Smooth muscle cell (in vitro differentiated cells): ENCODE measurements around the gene OR8G5. TPM values are rescaled to one million over a fixed set of nuclear protein-coding genes. Genes with fewer than 3 reads are reported as not detected.

Experiments used
- DNase-seq: peaks from one replicate; lab custom pipeline; 2025; ENCODE audit not compliant: unreplicated experiment; lab: John Stamatoyannopoulos, UW
- H2AFZ ChIP-seq: fragments of 200-600 bp; sonication (generic); 2 replicates; pipeline ENCODE4 v1.6.0; 2016; ENCODE audit warnings: antibody characterized with exemption, low read depth, mild to moderate bottlenecking
- H3F3A ChIP-seq: fragments of 200-600 bp; sonication (generic); 2 replicates; pipeline ENCODE4 v1.6.0; 2017; ENCODE audit warnings: antibody characterized with exemption, low read depth
- H3K27ac ChIP-seq: fragments of 200-600 bp; sonication (generic); 2 replicates; pipeline ENCODE4 v1.5.1; 2016; ENCODE audit warnings: low read depth, mild to moderate bottlenecking
- H3K27me3 ChIP-seq: fragments of 200-600 bp; sonication (generic); 2 replicates; pipeline ENCODE4 v1.6.1; 2016; ENCODE audit warnings: low read depth, mild to moderate bottlenecking
- H3K36me3 ChIP-seq: fragments of 200-600 bp; sonication (generic); 2 replicates; pipeline ENCODE4 v1.5.1; 2016; ENCODE audit warnings: low read depth
- H3K4me1 ChIP-seq: fragments of 200-600 bp; sonication (generic); 2 replicates; pipeline ENCODE4 v1.5.1; 2016; ENCODE audit warnings: low read depth
- H3K4me2 ChIP-seq: fragments of 200-600 bp; sonication (generic); 2 replicates; pipeline ENCODE4 v1.6.0; 2016; ENCODE audit warnings: mild to moderate bottlenecking
- H3K4me3 ChIP-seq: fragments of 200-600 bp; sonication (generic); 2 replicates; pipeline ENCODE4 v1.5.1; 2016; ENCODE audit warnings: mild to moderate bottlenecking
- H3K79me2 ChIP-seq: fragments of 200-600 bp; sonication (generic); 2 replicates; pipeline ENCODE4 v1.6.0; 2016; ENCODE audit warnings: low read depth, mild to moderate bottlenecking
- H3K9ac ChIP-seq: fragments of 200-600 bp; sonication (generic); 2 replicates; pipeline ENCODE4 v1.6.0; 2016; ENCODE audit warnings: low read depth
- H3K9me3 ChIP-seq: fragments of 200-600 bp; sonication (generic); replicated peaks from 2 replicates; pipeline ENCODE4 v1.5.1; 2016; ENCODE audit warnings: low read depth
- H4K20me1 ChIP-seq: fragments of 200-600 bp; sonication (generic); 2 replicates; pipeline ENCODE4 v1.6.0; 2016; ENCODE audit warnings: low read depth
- WGBS: methylation state at CpG from one replicate; pipeline ENCODE4 v1.1.7; 2016; ENCODE audit warnings: low lambda C conversion rate; 5-methylcytosine and 5-hydroxymethylcytosine counted together
- polyA plus RNA-seq: library from polyadenylated mRNA; unstranded; fragments of >200 nt; fragmentation: Nextera tagmentation; extraction: Ambion mirVana; gene quantifications from 2 replicates; pipeline ENCODE4 v1.2.1, GENCODE V29; 2016
- total RNA-seq: library from RNA; depleted of rRNA; stranded (reverse); fragments of >200 nt; gene quantifications from 2 replicates; pipeline ENCODE4 v1.2.3, GENCODE V29; 2014
- TF ChIP-seq, protein P1 (sequence below): fragments of 200-600 bp; sonication (generic); IDR thresholded peaks from 2 replicates; pipeline ENCODE4 v1.5.1; 2017; ENCODE audit warnings: borderline replicate concordance, mild to moderate bottlenecking, antibody characterized with exemption; ENCODE audit not compliant: insufficient read depth, poor library complexity, severe bottlenecking

OR8G5 gene
- total and polyA plus RNA-seq, 2 experiments from 2014 or later: not detected

DNA sequence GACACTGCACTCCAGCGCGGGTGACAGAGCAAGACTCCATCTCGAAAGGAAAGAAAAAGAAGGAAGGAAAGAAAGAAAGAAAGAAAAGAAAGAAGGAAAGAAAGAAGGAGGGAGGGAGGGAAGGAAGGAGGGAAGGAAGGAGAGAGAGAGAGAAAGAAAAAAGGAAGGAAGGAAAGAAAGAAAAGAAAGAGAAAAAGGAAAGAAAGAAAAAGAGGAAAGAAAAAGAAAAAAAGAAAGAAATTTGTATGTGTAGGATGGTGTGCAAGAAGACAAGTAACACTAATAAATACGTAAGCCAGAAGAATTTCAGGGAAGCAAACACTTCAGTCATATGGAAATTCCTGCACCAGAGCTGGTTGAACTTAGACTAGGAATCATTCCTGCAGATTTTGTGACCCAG lies 57.0 kb downstream of the OR8G5 start:
- WGBS: over 99% methylated on average over 4 of the region's 4 CpGs
- no peak overlapping the region for H2AFZ ChIP-seq
- no peak overlapping the region for H3K4me3 ChIP-seq
- H3K79me2 ChIP-seq: no peaks in the 10 kb centered on the region
- no peaks in the 10 kb centered on the region for H3K9me3 ChIP-seq
- H3K27me3 ChIP-seq: no peaks in the 10 kb centered on the region
- H3F3A ChIP-seq: no peaks in the 10 kb centered on the region
- H4K20me1 ChIP-seq: no peaks in the 10 kb centered on the region
- H3K4me1 ChIP-seq: no peaks in the 10 kb centered on the region
- DNase-seq: no peak
- TF ChIP-seq, protein P1, sequence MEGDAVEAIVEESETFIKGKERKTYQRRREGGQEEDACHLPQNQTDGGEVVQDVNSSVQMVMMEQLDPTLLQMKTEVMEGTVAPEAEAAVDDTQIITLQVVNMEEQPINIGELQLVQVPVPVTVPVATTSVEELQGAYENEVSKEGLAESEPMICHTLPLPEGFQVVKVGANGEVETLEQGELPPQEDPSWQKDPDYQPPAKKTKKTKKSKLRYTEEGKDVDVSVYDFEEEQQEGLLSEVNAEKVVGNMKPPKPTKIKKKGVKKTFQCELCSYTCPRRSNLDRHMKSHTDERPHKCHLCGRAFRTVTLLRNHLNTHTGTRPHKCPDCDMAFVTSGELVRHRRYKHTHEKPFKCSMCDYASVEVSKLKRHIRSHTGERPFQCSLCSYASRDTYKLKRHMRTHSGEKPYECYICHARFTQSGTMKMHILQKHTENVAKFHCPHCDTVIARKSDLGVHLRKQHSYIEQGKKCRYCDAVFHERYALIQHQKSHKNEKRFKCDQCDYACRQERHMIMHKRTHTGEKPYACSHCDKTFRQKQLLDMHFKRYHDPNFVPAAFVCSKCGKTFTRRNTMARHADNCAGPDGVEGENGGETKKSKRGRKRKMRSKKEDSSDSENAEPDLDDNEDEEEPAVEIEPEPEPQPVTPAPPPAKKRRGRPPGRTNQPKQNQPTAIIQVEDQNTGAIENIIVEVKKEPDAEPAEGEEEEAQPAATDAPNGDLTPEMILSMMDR: no peak
- H3K27ac ChIP-seq: no peak overlapping the region
- no peak overlapping the region for H3K4me2 ChIP-seq
- no peak overlapping the region for H3K9ac ChIP-seq
- H3K36me3 ChIP-seq: no peaks in the 10 kb centered on the region

DNA sequence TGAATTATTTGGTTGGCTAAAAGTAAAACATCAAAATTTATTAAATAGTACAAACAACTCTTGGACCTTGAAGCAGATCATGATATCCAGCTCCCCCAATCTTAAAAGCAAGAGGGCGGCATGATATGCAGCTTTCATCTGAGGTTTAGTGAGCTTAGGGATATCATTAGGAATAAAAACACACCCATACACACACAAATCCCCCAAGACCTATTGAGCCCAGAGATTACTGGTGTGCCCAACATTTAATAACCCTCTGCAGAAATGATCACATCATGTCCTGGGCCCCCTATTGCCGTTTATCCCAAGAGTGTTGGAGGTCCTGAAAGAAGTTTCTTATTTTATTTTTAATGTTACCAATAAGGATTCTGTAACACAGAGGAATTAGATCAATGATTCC lies 57.7 kb downstream of the OR8G5 start, which contains the start of gene OR8D1:
TSS of gene OR8D1 (minus strand) at position 101 of the 400 bp plus-strand sequence. CDS start 3,183 bp downstream, outside the sequence.
- 87% methylated on average over 2 of the region's 2 CpGs for WGBS
- no peak for DNase-seq
- Histone ChIP-seq H3K27ac (no peak within 1 kb of the TSS), H4K20me1 (no peaks in the 10 kb centered on the region), H3K4me3 (no peak within 1 kb of the TSS), H2AFZ (no peak within 1 kb of the TSS), H3K36me3 (no peaks in the 10 kb centered on the region), H3K9me3 (no peaks in the 10 kb centered on the region), H3K9ac (no peak within 1 kb of the TSS), H3K79me2 (no peaks in the 10 kb centered on the region), H3K27me3 (no peaks in the 10 kb centered on the region), H3K4me2 (no peak within 1 kb of the TSS), H3K4me1 (no peaks in the 10 kb centered on the region), H3F3A (no peaks in the 10 kb centered on the region)
- TF ChIP-seq, protein P1: no peak

DNA sequence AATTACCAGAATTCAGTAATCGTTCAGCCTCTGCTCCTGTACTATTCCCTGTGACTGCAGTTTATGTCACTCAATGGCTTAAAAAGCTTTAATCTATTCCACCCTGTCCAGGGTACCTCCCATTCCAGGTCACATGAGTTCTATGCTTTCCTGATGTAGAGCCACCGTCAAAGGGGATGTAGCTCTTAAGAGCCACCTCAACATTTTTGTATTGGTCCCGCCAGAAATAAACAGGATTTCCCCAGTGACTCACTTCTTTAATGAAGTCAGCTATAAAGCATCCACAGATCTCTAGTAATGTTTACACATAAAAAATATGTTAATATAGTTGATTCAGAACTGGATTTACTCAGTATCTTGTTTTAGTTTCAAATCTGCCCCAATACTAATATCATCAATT lies 58.9 kb downstream of the OR8G5 start:
- WGBS: 70% methylated on average over 3 of the region's 3 CpGs
- Histone ChIP-seq H3K4me2 (no peak overlapping the region), H3K79me2 (no peaks in the 10 kb centered on the region), H3K27ac (no peak overlapping the region), H3K9me3 (no peaks in the 10 kb centered on the region), H2AFZ (no peak overlapping the region), H3K9ac (no peak overlapping the region), H3K36me3 (no peaks in the 10 kb centered on the region), H3K4me1 (no peaks in the 10 kb centered on the region), H4K20me1 (no peaks in the 10 kb centered on the region), H3K27me3 (no peaks in the 10 kb centered on the region), H3F3A (no peaks in the 10 kb centered on the region), H3K4me3 (no peak overlapping the region)
- TF ChIP-seq, protein P1: no peak
- no peak for DNase-seq

Other genes starting within 250 kb of the OR8G5 start
- gene OR10G4, start 243.4 kb upstream of the OR8G5 start, total RNA-seq: not detected in 2 replicates
- gene OR10G4, start 243.4 kb upstream of the OR8G5 start, polyA plus RNA-seq: not detected in 2 replicates
- gene OR10G9, start 233.4 kb upstream of the OR8G5 start, total RNA-seq: not detected in 2 replicates
- gene OR10G9, start 233.4 kb upstream of the OR8G5 start, polyA plus RNA-seq: not detected in 2 replicates
- not detected in 2 replicates for gene OR10G8, start 229.6 kb upstream of the OR8G5 start, total RNA-seq
- gene OR10G8, start 229.6 kb upstream of the OR8G5 start, polyA plus RNA-seq: not detected in 2 replicates
- gene OR10G7, start 215.1 kb upstream of the OR8G5 start, total RNA-seq: not detected in 2 replicates
- gene OR10G7, start 215.1 kb upstream of the OR8G5 start, polyA plus RNA-seq: not detected in 2 replicates
- 10.1 and 11.5 TPM in 2 replicates for gene VWA5A, start 140.9 kb upstream of the OR8G5 start, total RNA-seq
- gene VWA5A, start 140.9 kb upstream of the OR8G5 start, polyA plus RNA-seq: 12.3 and 16.0 TPM in 2 replicates
- not detected in 2 replicates for gene OR10D3, start 73.0 kb upstream of the OR8G5 start, total RNA-seq
- not detected in 2 replicates for gene OR10D3, start 73.0 kb upstream of the OR8G5 start, polyA plus RNA-seq
- not detected in 2 replicates for gene OR8G1, start 15.3 kb upstream of the OR8G5 start, total RNA-seq
- not detected in 2 replicates for gene OR8G1, start 15.3 kb upstream of the OR8G5 start, polyA plus RNA-seq
- not detected in 2 replicates for gene OR8D1, start 57.6 kb downstream of the OR8G5 start, total RNA-seq
- not detected in 2 replicates for gene OR8D1, start 57.6 kb downstream of the OR8G5 start, polyA plus RNA-seq
- gene OR8D2, start 63.8 kb downstream of the OR8G5 start, total RNA-seq: not detected in 2 replicates
- not detected in 2 replicates for gene OR8D2, start 63.8 kb downstream of the OR8G5 start, polyA plus RNA-seq
- gene OR8B2, start 128.1 kb downstream of the OR8G5 start, total RNA-seq: not detected in 2 replicates
- not detected in 2 replicates for gene OR8B2, start 128.1 kb downstream of the OR8G5 start, polyA plus RNA-seq
- gene OR8B3, start 142.6 kb downstream of the OR8G5 start, total RNA-seq: not detected in 2 replicates
- gene OR8B3, start 142.6 kb downstream of the OR8G5 start, polyA plus RNA-seq: not detected in 2 replicates
- gene OR8B4, start 168.5 kb downstream of the OR8G5 start, total RNA-seq: not detected in 2 replicates
- gene OR8B4, start 168.5 kb downstream of the OR8G5 start, polyA plus RNA-seq: not detected in 2 replicates
- gene OR8B8, start 189.3 kb downstream of the OR8G5 start, total RNA-seq: 0.04 TPM in 1 of 2 replicates, not detected in the other
- gene OR8B8, start 189.3 kb downstream of the OR8G5 start, polyA plus RNA-seq: not detected in 2 replicates